ENCODE results near the gene TMEM120A.

GRCh38 chr7:76031964-76032363, 37.6 kb upstream of the TMEM120A start:
- TF ChIP-seq CTCF (IDR thresholded peaks at IDR 0.05) (no peak), POLR2A (IDR thresholded peaks at IDR 0.05) (no peak)
